Measurements from ENCODE around the gene GAP43. TPM values are rescaled to one million over a fixed set of nuclear protein-coding genes. Genes with fewer than 3 reads are reported as not detected.
"Not testable (repeated sequence)": the region's sequence is repeated elsewhere in the genome, so short reads cannot be mapped to it uniquely, and the experiment has no call there.

GAP43 gene
- total and polyA plus RNA-seq, 10 donors, result 0.14 to 0.38 (median 0.20) TPM; not detected in 7

DNA sequence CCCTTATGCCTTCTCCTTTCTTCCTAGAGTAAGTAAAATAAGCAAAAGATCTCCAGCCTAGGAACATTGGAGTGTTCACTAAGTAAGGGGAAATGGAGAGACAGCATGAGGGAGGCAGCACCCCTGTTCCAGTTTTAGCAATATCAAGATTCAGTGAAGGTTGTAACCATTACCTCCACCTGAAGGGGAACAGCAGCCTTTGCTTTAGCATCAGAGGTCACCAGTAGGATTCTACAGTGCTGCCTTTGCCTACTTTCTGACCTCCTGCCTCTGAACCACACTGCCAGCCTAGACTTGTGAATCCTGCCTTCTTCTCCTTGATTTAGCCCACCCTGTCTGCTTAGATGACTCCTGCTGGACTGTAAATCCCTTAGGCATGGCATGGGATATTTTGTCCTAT, 104.7 kb downstream of the GAP43 start:
- H3K4me3 ChIP-seq, result no peak overlapping the region
- DNase-seq, result no peak
- intact Hi-C loops (cut with DNase I; ENCODE audit: low total_unique reads), result no loop called here
- no peak overlapping the region for H3K27ac ChIP-seq
- H3K9me3 ChIP-seq, result peaks cover 0 to 12% (median 3%) of the 10 kb centered on the region in 8 donors
- H3K4me1 ChIP-seq, result no peaks in the 10 kb centered on the region
- H3K36me3 ChIP-seq, result no peaks in the 10 kb centered on the region
- no peaks in the 10 kb centered on the region for H3K27me3 ChIP-seq (replicated peaks in 1 of 7)
- TF ChIP-seq POLR2A (IDR thresholded peaks at IDR 0.05) (no peak), POLR2AphosphoS5 (IDR thresholded peaks at IDR 0.05) (no peak)
- TF ChIP-seq, protein P1, sequence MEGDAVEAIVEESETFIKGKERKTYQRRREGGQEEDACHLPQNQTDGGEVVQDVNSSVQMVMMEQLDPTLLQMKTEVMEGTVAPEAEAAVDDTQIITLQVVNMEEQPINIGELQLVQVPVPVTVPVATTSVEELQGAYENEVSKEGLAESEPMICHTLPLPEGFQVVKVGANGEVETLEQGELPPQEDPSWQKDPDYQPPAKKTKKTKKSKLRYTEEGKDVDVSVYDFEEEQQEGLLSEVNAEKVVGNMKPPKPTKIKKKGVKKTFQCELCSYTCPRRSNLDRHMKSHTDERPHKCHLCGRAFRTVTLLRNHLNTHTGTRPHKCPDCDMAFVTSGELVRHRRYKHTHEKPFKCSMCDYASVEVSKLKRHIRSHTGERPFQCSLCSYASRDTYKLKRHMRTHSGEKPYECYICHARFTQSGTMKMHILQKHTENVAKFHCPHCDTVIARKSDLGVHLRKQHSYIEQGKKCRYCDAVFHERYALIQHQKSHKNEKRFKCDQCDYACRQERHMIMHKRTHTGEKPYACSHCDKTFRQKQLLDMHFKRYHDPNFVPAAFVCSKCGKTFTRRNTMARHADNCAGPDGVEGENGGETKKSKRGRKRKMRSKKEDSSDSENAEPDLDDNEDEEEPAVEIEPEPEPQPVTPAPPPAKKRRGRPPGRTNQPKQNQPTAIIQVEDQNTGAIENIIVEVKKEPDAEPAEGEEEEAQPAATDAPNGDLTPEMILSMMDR (IDR thresholded peaks at IDR 0.05 in 8 of 11, conservative IDR thresholded peaks at IDR 0.05 in 3 of 11), result no peak

DNA sequence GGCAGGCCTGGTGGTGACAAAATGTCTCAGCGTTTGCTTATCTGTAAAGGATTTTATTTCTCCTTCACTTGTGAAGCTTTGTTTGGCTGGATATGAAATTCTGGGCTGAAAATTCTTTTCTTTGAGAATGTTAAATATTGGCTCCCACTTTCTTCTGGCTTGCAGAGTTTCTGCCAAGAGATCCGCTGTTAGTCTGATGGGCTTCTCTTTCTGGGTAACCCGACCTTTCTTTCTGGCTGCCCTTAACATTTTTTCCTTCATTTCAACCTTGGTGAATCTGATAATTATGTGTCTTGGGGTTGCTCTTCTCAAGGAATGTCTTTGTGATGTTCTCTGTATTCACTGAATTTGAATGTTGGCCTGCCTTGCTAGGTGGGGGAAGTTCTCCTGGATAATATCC, 113.0 kb downstream of the GAP43 start:
- H3K4me3 ChIP-seq; H3K36me3 ChIP-seq; DNase-seq; intact Hi-C loops (cut with DNase I; ENCODE audit: low total_unique reads); H3K27ac ChIP-seq; H3K4me1 ChIP-seq; H3K27me3 ChIP-seq (replicated peaks in 1 of 7): not testable (repeated sequence)
- peaks cover 0 to 26% (median 4%) of the 10 kb centered on the region in 8 donors for H3K9me3 ChIP-seq
- WGBS, 5 donors, result 87 to 98% (median 90%) methylated on average over 3 of the region's 3 CpGs

DNA sequence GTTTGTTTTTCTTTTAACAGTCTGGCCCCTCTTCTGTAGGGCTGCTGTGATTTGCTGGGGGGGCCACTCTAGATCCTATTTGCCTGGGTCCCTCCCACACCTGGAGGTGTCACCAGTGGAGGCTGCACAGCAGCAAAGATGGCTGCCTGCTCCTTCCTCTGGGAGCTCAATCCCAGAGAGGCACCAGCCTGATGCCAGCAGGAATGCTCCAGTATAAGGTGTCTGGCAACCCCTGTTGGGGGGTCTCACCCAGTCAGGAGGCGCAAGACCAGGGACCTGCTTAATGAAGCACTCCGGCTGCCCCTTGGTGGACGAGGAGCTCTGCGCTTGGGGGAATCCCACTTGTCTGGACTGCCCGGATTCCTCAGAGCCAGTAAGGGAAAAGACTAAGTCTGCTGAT, 118.3 kb downstream of the GAP43 start:
- H3K4me1 ChIP-seq, result no peaks in the 10 kb centered on the region
- intact Hi-C loops (cut with DNase I; ENCODE audit: low total_unique reads), result no loop called here
- no peaks in the 10 kb centered on the region for H3K36me3 ChIP-seq
- H3K9me3 ChIP-seq, result peaks cover 0 to 23% (median 4%) of the 10 kb centered on the region in 8 donors
- H3K27ac ChIP-seq, result no peak overlapping the region
- peaks cover 0 to 16% (median 0%) of the 10 kb centered on the region in 7 donors for H3K27me3 ChIP-seq (replicated peaks in 1 of 7)
- 92 to 100% (median 94%) methylated on average over 3 to 5 of the region's 5 CpGs for WGBS, 5 donors
- no peak for TF ChIP-seq POLR2AphosphoS5 (IDR thresholded peaks at IDR 0.05)
- TF ChIP-seq, protein P1 (IDR thresholded peaks at IDR 0.05 in 8 of 11, conservative IDR thresholded peaks at IDR 0.05 in 3 of 11), result no peak
- no peak for TF ChIP-seq POLR2A (IDR thresholded peaks at IDR 0.05)
- no peak for DNase-seq
- no peak overlapping the region for H3K4me3 ChIP-seq

DNA sequence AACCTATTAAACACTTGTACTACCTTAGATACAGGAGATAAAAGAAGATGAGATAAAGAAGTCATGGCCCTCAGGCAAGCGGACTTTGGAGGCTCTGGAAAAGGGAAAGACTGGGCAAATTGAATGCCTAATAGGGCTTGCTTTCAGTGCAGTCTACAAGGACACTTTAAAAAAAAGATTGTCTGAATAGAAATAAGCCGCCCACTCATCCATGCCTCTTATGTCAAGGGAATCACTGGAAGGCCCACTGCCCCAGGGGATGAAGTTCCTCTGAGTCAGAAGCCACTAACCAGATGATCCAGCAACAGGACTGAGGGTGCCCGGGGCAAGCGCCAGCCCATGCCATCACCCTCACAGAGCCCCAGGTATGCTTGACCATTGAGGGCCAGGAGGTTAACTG, 121.2 kb downstream of the GAP43 start:
- H3K27ac ChIP-seq; DNase-seq; H3K36me3 ChIP-seq; H3K4me3 ChIP-seq; H3K4me1 ChIP-seq; intact Hi-C loops (cut with DNase I; ENCODE audit: low total_unique reads): not testable (repeated sequence)
- Histone ChIP-seq H3K9me3 (peaks cover 0 to 19% (median 4%) of the 10 kb centered on the region in 8 donors), H3K27me3 (replicated peaks in 1 of 7) (peaks cover 0 to 16% (median 0%) of the 10 kb centered on the region in 7 donors)
- WGBS, 5 donors, result 71 to 92% (median 79%) methylated on average over 3 to 4 of the region's 4 CpGs

DNA sequence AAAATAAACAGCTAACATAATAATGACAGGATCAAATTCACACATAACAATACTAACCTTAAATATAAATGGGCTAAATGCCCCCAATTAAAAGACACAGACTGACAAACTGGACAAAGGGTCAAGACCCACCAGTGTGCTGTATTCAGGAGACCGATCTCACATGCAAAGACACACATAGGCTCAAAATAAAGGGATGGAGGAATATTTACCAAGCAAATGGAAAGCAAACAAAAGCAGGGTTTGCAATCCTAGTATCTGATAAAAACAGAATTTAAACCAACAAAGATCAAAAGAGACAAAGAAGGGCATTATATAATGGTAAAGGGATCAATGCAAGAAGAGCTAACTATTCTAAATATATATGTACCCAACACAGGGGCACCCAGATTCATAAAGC, 129.7 kb downstream of the GAP43 start:
- H3K36me3 ChIP-seq; H3K27me3 ChIP-seq (replicated peaks in 1 of 7); H3K9me3 ChIP-seq; DNase-seq; H3K4me1 ChIP-seq; H3K4me3 ChIP-seq; H3K27ac ChIP-seq; intact Hi-C loops (cut with DNase I; ENCODE audit: low total_unique reads): not testable (repeated sequence)
- WGBS, 5 donors, result 57 to 100% (median 86%) methylated on average over 1 of the region's 1 CpG

DNA sequence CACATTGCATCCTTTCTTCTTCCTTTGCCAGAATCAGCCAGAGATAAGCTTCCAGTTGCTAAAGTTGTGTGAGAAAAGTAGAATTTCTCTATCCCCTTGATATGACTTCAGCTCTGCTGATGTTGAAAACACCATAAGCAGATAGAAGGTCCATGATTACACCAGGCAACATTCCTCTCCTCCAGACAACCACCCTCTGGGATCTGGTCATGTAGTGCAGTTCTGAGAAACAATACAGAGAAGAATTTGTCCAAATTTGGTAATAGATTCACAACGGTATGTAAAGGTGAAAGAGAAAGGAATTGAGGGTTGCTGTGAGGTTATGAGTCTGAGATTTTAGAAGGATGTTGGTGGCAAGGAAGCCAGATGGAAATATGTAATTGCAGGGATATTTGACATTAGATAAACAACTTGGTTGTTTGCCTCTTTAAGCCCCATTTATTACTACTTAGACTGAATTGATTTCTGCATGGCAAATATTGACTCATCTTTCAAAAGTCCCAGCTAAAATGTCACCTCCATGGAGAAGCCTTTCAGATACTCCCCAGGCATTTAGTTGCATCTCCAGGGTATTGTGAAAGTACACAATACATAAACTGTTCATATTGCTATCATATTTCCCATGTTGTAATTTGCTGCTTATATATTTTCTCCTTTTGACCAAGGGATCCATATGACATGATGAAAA, 134.9 kb downstream of the GAP43 start:
- Histone ChIP-seq H3K9me3 (no peaks in the 10 kb centered on the region), H3K36me3 (no peaks in the 10 kb centered on the region), H3K4me1 (no peaks in the 10 kb centered on the region), H3K4me3 (no peak overlapping the region), H3K27me3 (replicated peaks in 1 of 7) (no peaks in the 10 kb centered on the region), H3K27ac (no peak overlapping the region)
- 79 to 93% (median 88%) methylated on average over 1 of the region's 1 CpG for WGBS, 5 donors
- intact Hi-C loops (cut with DNase I; ENCODE audit: low total_unique reads), result no loop called here
- no peak for DNase-seq
- TF ChIP-seq POLR2AphosphoS5 (IDR thresholded peaks at IDR 0.05) (no peak), POLR2A (IDR thresholded peaks at IDR 0.05) (no peak)
- TF ChIP-seq, protein P1 (IDR thresholded peaks at IDR 0.05 in 8 of 11, conservative IDR thresholded peaks at IDR 0.05 in 3 of 11), result no peak
